GM12878 (cell line): Measurements from ENCODE around the gene TRIM47. TPM values are rescaled to one million over a fixed set of nuclear protein-coding genes. Genes with fewer than 3 reads are reported as not detected.

Source experiments
- ATAC-seq: fragments of 200-7000 bp; cut with Tn5 transposase; 3 replicates; pipeline ENCODE4 v1.9.1; 2020; ENCODE audit warnings: mild to moderate bottlenecking, moderate library complexity
- BruUV-seq: library from RNA; stranded (reverse); fragments of 400-500 nt; replicated peaks from 2 replicates; lab custom pipeline; 2021; lab: Mats Ljungman, UMichigan
- CTCF ChIA-PET: fragments of 300-600 bp; sonication (Branson Sonifier 250); formaldehyde crosslinking; extraction: SDS; loops from one replicate; lab custom pipeline; 2021; ENCODE audit warnings: inconsistent platforms; lab: Yijun Ruan, JAX
- POLR2A ChIA-PET: fragments of 350-600 bp; formaldehyde crosslinking; extraction: SDS; loops from one replicate; lab custom pipeline; 2021; ENCODE audit warnings: inconsistent platforms; lab: Charles Lee
- RAD21 ChIA-PET: fragments of 300-600 bp; sonication (Branson Sonifier 250); formaldehyde crosslinking; loops from one replicate; lab custom pipeline; 2023; ENCODE audit warnings: antibody characterized with exemption; ENCODE audit not compliant: unreplicated experiment; lab: Charles Lee
- SMC1A ChIA-PET: fragments of 300-600 bp; sonication (Branson Sonifier 250); formaldehyde crosslinking; loops from one replicate; lab custom pipeline; 2023; ENCODE audit not compliant: unreplicated experiment, uncharacterized antibody; lab: Charles Lee
- DNase-seq: peaks from one replicate; pipeline ENCODE4 v3.0.0-alpha.2; 2011; ENCODE audit warnings: low read depth, low spot score
- FAIRE-seq: peaks from 3 replicates; lab custom pipeline; 2011; peaks lifted over from hg19 to GRCh38; lab: Jason Lieb, UNC
- H2AFZ ChIP-seq: 2 replicates; pipeline ENCODE4 v1.6.0; 2011; ENCODE audit warnings: low read depth, low read length, control low read depth; ENCODE audit not compliant: control insufficient read depth
- H3K27ac ChIP-seq: 2 replicates; pipeline ENCODE4 v1.5.1; 2011; ENCODE audit warnings: control low read depth; ENCODE audit not compliant: control insufficient read depth, insufficient read depth
- H3K27me3 ChIP-seq, 2 experiments: replicated peaks in 1 of 2; 2 replicates each; pipeline versions ENCODE4 v1.6.0 to v1.6.1; 2011; ENCODE audit warnings: low read length in 1 of 2; ENCODE audit not compliant: control insufficient read depth in 2 of 2, insufficient read depth in 2 of 2
- H3K36me3 ChIP-seq, 2 experiments: 2 replicates each; pipeline ENCODE4 v1.5.1; 2011; ENCODE audit warnings: low read length in 1 of 2; ENCODE audit not compliant: control insufficient read depth in 2 of 2, insufficient read depth in 2 of 2
- H3K4me1 ChIP-seq: 2 replicates; pipeline ENCODE4 v1.6.1; 2011; ENCODE audit warnings: mild to moderate bottlenecking, low read length, moderate library complexity, mixed read lengths; ENCODE audit not compliant: control insufficient read depth, insufficient read depth
- H3K4me2 ChIP-seq: 2 replicates; pipeline ENCODE4 v1.6.0; 2011; ENCODE audit warnings: control low read depth; ENCODE audit not compliant: control insufficient read depth, insufficient read depth
- H3K4me3 ChIP-seq: fragments of 200-600 bp; sonication (generic); 2 replicates; pipeline ENCODE4 v1.5.1; 2016
- H3K79me2 ChIP-seq: 2 replicates; pipeline ENCODE4 v1.6.0; 2011; ENCODE audit warnings: low read length; ENCODE audit not compliant: control insufficient read depth, insufficient read depth
- H3K9ac ChIP-seq: 2 replicates; pipeline ENCODE4 v1.8.0; 2011; ENCODE audit warnings: low read length, control low read depth, mixed read lengths; ENCODE audit not compliant: control insufficient read depth, insufficient read depth
- H3K9me3 ChIP-seq: replicated peaks from 3 replicates; pipeline ENCODE4 v1.5.1; 2011; ENCODE audit warnings: mild to moderate bottlenecking, low read length; ENCODE audit not compliant: control insufficient read depth, insufficient read depth
- H4K20me1 ChIP-seq: 2 replicates; pipeline ENCODE4 v1.6.0; 2011; ENCODE audit not compliant: control insufficient read depth, insufficient read depth
- ATF7 ChIP-seq: fragments of 450-650 bp; IDR thresholded peaks from 2 replicates; pipeline ENCODE4 v1.6.1; 2016; ENCODE audit warnings: low read depth, mild to moderate bottlenecking
- CBX5 ChIP-seq: sonication (generic); IDR thresholded peaks from 2 replicates; pipeline ENCODE4 v1.6.1; 2016; ENCODE audit warnings: low read depth, moderate library complexity, mild to moderate bottlenecking, inconsistent platforms
- CHD2 ChIP-seq: IDR thresholded peaks from 2 replicates; pipeline ENCODE4 v1.6.1; 2011; ENCODE audit warnings: low read depth, low read length, improper control_type of control experiment, borderline replicate concordance
- HCFC1 ChIP-seq: fragments of 150-350 bp; IDR thresholded peaks from 2 replicates; pipeline ENCODE4 v1.6.1; 2014; ENCODE audit warnings: low read length
- RB1 ChIP-seq: fragments of 450-650 bp; formaldehyde crosslinking; IDR thresholded peaks from 2 replicates; pipeline ENCODE4 v1.6.1; 2017; ENCODE audit warnings: mild to moderate bottlenecking, borderline replicate concordance
- SPI1 ChIP-seq: IDR thresholded peaks from 2 replicates; pipeline ENCODE4 v1.6.1; 2011; ENCODE audit warnings: low read depth, mild to moderate bottlenecking, low read length, moderate library complexity, borderline replicate concordance; ENCODE audit not compliant: insufficient read depth
- STAT3 ChIP-seq: IDR thresholded peaks from 2 replicates; pipeline ENCODE4 v1.6.1; 2011; ENCODE audit warnings: low read depth, low read length, improper control_type of control experiment
- TCF12 ChIP-seq: IDR thresholded peaks from 2 replicates; pipeline ENCODE4 v1.6.1; 2011; ENCODE audit warnings: low read depth, mild to moderate bottlenecking, low read length
- WGBS: methylation state at CpG from one replicate; pipeline ENCODE4 v1.1.6; 2016; ENCODE audit warnings: low lambda C conversion rate; ENCODE audit not compliant: insufficient replicate concordance, insufficient coverage; ENCODE audit errors: missing lambda C conversion rate; 5-methylcytosine and 5-hydroxymethylcytosine counted together
- in situ Hi-C: fragments of 300-500 bp; cut with MboI; formaldehyde crosslinking; loops from 9 replicates; pipeline ENCODE4 v1.14.3; 2018; ENCODE audit warnings: mixed read lengths
- intact Hi-C: fragments of 100-400 bp; cut with micrococcal nuclease; formaldehyde crosslinking; loops from one replicate; pipeline ENCODE4 v1.14.2; 2022; ENCODE audit not compliant: unreplicated experiment
- polyA plus RNA-seq, 11 experiments: library from polyadenylated mRNA; depleted of rRNA in 4 of 11; unstranded in 6 of 11; stranded (reverse) in 5 of 11; fragments of >200 nt; fragmentation: Nextera tagmentation in 4 of 11; fragmentation: Illumina TruSeq in 1 of 11; extraction: Ambion mirVana in 4 of 11; extraction: Trizol in 1 of 11; gene quantifications; 1 replicate in 1 of 11; 2 replicates in 10 of 11; pipeline versions ENCODE4 v1.2.1 to v1.2.3, GENCODE V29; 2011 to 2016; ENCODE audit warnings: inconsistent platforms in 2 of 11, missing spikeins in 2 of 11, low read depth in 1 of 11
- total RNA-seq, 4 experiments: library from RNA; depleted of rRNA in 3 of 4; stranded (reverse); fragments of >200 nt in 3 of 4; fragmentation: Illumina TruSeq in 1 of 4; extraction: Trizol in 1 of 4; gene quantifications; 2 replicates each; pipeline versions ENCODE4 v1.2.1 to v1.2.3, GENCODE V29; 2013 to 2021
- TF ChIP-seq, protein P1 (sequence below): fragments of 450-650 bp; IDR thresholded peaks from 2 replicates; pipeline ENCODE4 v1.6.1; 2016; ENCODE audit warnings: mild to moderate bottlenecking
- TF ChIP-seq, protein P2 (sequence below): fragments of 150-350 bp; IDR thresholded peaks from 2 replicates; pipeline ENCODE4 v1.6.1; 2016; ENCODE audit warnings: low read depth, low read length

Gene TRIM47
- total and polyA plus RNA-seq, 10 of the 15 experiments (the other 5 are each of a cell fraction or from before 2014, with no cell fraction given) = 0.35 to 9.7 (median 5.3) TPM

DNA sequence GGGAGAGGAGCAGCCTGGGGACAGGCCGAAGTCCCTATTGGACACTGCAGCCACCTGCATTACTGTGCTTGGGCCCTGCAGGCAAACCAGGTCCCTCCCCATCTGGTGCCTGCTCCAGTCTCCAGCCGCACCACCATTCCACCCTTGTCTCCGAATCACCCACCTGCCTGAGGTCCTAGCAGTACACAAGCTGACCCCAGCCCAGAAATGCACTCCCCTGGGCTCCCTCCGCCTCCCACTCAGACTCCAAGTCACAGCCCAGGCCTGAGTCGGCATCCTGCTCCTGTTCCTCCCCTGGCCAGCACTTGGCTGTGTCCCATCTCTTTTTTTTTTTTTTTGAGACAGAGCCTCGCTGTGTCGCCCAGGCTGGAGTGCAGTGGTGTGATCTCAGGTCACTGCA lies 40.5 kb downstream of the TRIM47 start (continued):
- TF ChIP-seq, protein P1, sequence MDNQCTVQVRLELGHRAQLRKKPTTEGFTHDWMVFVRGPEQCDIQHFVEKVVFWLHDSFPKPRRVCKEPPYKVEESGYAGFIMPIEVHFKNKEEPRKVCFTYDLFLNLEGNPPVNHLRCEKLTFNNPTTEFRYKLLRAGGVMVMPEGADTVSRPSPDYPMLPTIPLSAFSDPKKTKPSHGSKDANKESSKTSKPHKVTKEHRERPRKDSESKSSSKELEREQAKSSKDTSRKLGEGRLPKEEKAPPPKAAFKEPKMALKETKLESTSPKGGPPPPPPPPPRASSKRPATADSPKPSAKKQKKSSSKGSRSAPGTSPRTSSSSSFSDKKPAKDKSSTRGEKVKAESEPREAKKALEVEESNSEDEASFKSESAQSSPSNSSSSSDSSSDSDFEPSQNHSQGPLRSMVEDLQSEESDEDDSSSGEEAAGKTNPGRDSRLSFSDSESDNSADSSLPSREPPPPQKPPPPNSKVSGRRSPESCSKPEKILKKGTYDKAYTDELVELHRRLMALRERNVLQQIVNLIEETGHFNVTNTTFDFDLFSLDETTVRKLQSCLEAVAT = no peak
- TF ChIP-seq, protein P2, sequence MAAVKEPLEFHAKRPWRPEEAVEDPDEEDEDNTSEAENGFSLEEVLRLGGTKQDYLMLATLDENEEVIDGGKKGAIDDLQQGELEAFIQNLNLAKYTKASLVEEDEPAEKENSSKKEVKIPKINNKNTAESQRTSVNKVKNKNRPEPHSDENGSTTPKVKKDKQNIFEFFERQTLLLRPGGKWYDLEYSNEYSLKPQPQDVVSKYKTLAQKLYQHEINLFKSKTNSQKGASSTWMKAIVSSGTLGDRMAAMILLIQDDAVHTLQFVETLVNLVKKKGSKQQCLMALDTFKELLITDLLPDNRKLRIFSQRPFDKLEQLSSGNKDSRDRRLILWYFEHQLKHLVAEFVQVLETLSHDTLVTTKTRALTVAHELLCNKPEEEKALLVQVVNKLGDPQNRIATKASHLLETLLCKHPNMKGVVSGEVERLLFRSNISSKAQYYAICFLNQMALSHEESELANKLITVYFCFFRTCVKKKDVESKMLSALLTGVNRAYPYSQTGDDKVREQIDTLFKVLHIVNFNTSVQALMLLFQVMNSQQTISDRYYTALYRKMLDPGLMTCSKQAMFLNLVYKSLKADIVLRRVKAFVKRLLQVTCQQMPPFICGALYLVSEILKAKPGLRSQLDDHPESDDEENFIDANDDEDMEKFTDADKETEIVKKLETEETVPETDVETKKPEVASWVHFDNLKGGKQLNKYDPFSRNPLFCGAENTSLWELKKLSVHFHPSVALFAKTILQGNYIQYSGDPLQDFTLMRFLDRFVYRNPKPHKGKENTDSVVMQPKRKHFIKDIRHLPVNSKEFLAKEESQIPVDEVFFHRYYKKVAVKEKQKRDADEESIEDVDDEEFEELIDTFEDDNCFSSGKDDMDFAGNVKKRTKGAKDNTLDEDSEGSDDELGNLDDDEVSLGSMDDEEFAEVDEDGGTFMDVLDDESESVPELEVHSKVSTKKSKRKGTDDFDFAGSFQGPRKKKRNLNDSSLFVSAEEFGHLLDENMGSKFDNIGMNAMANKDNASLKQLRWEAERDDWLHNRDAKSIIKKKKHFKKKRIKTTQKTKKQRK = no peak
- no peak for TF ChIP-seq CHD2
- TF ChIP-seq CBX5 = no peak
- TF ChIP-seq RB1 = no peak
- TF ChIP-seq HCFC1 = no peak
- TF ChIP-seq TCF12 = no peak
- TF ChIP-seq STAT3 = no peak
- TF ChIP-seq, all 136 proteins: peak for 0

DNA sequence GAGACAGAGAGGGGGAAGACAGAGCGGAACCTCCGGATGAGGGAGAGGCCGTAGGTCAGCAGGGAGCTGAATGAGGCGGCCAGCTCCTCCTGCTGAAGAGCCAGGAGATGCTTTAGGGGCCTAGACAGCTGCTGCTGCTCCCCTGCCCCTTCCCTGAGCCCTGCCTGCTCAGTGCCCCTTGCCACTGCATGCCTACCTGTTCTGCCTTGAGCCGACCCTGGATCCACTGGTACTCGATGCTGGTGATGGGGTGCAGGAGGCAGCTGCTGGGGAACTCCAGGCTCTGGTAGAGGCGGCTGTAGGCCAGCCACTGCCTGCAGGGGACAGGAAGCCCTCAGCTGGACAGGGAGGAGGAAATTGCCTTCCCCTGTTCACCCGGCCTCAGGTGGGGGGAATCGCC lies 41.8 kb downstream of the TRIM47 start:
- BruUV-seq = no TSS peak
- peaks cover 0 to 5% of the 10 kb centered on the region in 2 experiments; a peak in 3 of 4 replicates for H3K36me3 ChIP-seq
- no peaks in the 10 kb centered on the region for H3K4me1 ChIP-seq
- SMC1A ChIA-PET = interaction anchor here (1.0 kb wide), 1 partner anchor 9 kb away, joined by 3 read pairs; no protein-coding TSS in a partner anchor
- FAIRE-seq = no peak
- no peak for TF ChIP-seq ATF7
- no peak for TF ChIP-seq SPI1
- no peaks in the 10 kb centered on the region for H4K20me1 ChIP-seq
- RAD21 ChIA-PET = no interaction called here
- H3K27ac ChIP-seq = no peak overlapping the region
- H3K4me3 ChIP-seq = no peak overlapping the region
- CTCF ChIA-PET = interaction anchor here (0.9 kb wide), 1 partner anchor 9 kb away, joined by 3 read pairs; no protein-coding TSS in a partner anchor
- intact Hi-C loops (no loop called here), in situ Hi-C loops (no loop called here)
- no peak overlapping the region for H3K4me2 ChIP-seq
- H3K79me2 ChIP-seq = no peaks in the 10 kb centered on the region
- no peak overlapping the region for H2AFZ ChIP-seq
- POLR2A ChIA-PET = interaction anchor here (1.0 to 1.9 kb wide), 2 partner anchors 9 to 10 kb away, joined by 3 to 9 read pairs; partner anchors contain the start of gene UNC13D
- H3K27me3 ChIP-seq = no peaks in the 10 kb centered on the region
- DNase-seq = no peak
- no peaks in the 10 kb centered on the region for H3K9me3 ChIP-seq
- ATAC-seq = no peak
- WGBS = 72% methylated on average over 9 of the region's 9 CpGs
- H3K9ac ChIP-seq = no peak overlapping the region
